GM18519 (cell line): Measurements from ENCODE around the gene CRISPLD2.
"Not testable (repeated sequence)": the region's sequence is repeated elsewhere in the genome, so short reads cannot be mapped to it uniquely, and the experiment has no call there.

ENCODE experiments used
- ATAC-seq: cut with Tn5 transposase; IDR thresholded peaks from one replicate; pipeline ENCODE4 v1.9.1; 2021; ENCODE audit warnings: mild to moderate bottlenecking, moderate library complexity; ENCODE audit not compliant: unreplicated experiment, low FRiP score

CRISPLD2 gene

GRCh38 chr16:84854759-84855158 lies 35.0 kb downstream of the CRISPLD2 start:
- ATAC-seq, result no peak

GRCh38 chr16:84855435-84856202 lies 35.8 kb downstream of the CRISPLD2 start:
- not testable (repeated sequence) for ATAC-seq

GRCh38 chr16:84856203-84856581 lies 36.4 kb downstream of the CRISPLD2 start:
- ATAC-seq, result not testable (repeated sequence)

GRCh38 chr16:84856811-84857210 lies 37.0 kb downstream of the CRISPLD2 start:
- not testable (repeated sequence) for ATAC-seq

GRCh38 chr16:84859681-84860080 lies 39.9 kb downstream of the CRISPLD2 start:
- ATAC-seq, result no peak

- no peak for ATAC-seq
Measured at GRCh38 chr16:84860383-84860782, 40.6 kb downstream of the CRISPLD2 start.

GRCh38 chr16:84861671-84862070 lies 41.9 kb downstream of the CRISPLD2 start:
- no peak for ATAC-seq

- no peak for ATAC-seq
Measured at GRCh38 chr16:84862804-84863480, 43.2 kb downstream of the CRISPLD2 start.

GRCh38 chr16:84863481-84863814 lies 43.7 kb downstream of the CRISPLD2 start:
- ATAC-seq, result no peak

- ATAC-seq, result no peak
Measured at GRCh38 chr16:84864326-84864955, 44.7 kb downstream of the CRISPLD2 start.

- no peak for ATAC-seq
Measured at GRCh38 chr16:84867696-84868095, 47.9 kb downstream of the CRISPLD2 start.

- no peak for ATAC-seq
Measured at GRCh38 chr16:84868328-84868727, 48.5 kb downstream of the CRISPLD2 start.

GRCh38 chr16:84868829-84869472 lies 49.2 kb downstream of the CRISPLD2 start:
- ATAC-seq, result no peak

- no peak for ATAC-seq
Measured at GRCh38 chr16:84869473-84869845, 49.7 kb downstream of the CRISPLD2 start.

- ATAC-seq, result not testable (repeated sequence)
Measured at GRCh38 chr16:84872971-84873370, 53.2 kb downstream of the CRISPLD2 start.

- no peak for ATAC-seq
Measured at GRCh38 chr16:84874004-84874435, 54.2 kb downstream of the CRISPLD2 start.

- no peak for ATAC-seq
Measured at GRCh38 chr16:84874553-84874952, 54.8 kb downstream of the CRISPLD2 start.

- ATAC-seq, result no peak
Measured at GRCh38 chr16:84874983-84875382, 55.2 kb downstream of the CRISPLD2 start.

GRCh38 chr16:84875846-84876245 lies 56.1 kb downstream of the CRISPLD2 start:
- ATAC-seq, result no peak

GRCh38 chr16:84876873-84877606 lies 57.3 kb downstream of the CRISPLD2 start:
- no peak for ATAC-seq
